Loucy (cell line): ENCODE measurements around the gene KCNIP3.

ENCODE experiments used
- H2AFZ ChIP-seq: fragments of 200-600 bp; sonication (generic); 2 replicates; pipeline ENCODE4 v1.6.0; 2016; ENCODE audit warnings: antibody characterized with exemption, mild to moderate bottlenecking, low read length, moderate library complexity
- H3F3A ChIP-seq: fragments of 200-600 bp; 2 replicates; pipeline ENCODE4 v1.6.0; 2016; ENCODE audit warnings: antibody characterized with exemption, low read depth, mild to moderate bottlenecking
- H3K27me3 ChIP-seq: fragments of 200-600 bp; sonication (generic); 2 replicates; pipeline ENCODE4 v1.6.1; 2014; ENCODE audit warnings: low read length, mild to moderate bottlenecking; ENCODE audit not compliant: insufficient read depth, poor library complexity, severe bottlenecking
- H3K36me3 ChIP-seq: fragments of 200-600 bp; sonication (generic); 2 replicates; pipeline ENCODE4 v1.6.1; 2016; ENCODE audit warnings: low read length; ENCODE audit not compliant: insufficient read depth
- H3K4me1 ChIP-seq: fragments of 200-600 bp; sonication (generic); 2 replicates; pipeline ENCODE4 v1.5.1; 2014; ENCODE audit warnings: low read length, mild to moderate bottlenecking; ENCODE audit not compliant: insufficient read depth, poor library complexity, severe bottlenecking
- H3K4me2 ChIP-seq: fragments of 200-600 bp; sonication (generic); 2 replicates; pipeline ENCODE4 v1.6.0; 2014; ENCODE audit warnings: antibody characterized with exemption, low read length, low read depth, mild to moderate bottlenecking; ENCODE audit not compliant: poor library complexity, severe bottlenecking
- H3K4me3 ChIP-seq: fragments of 200-600 bp; sonication (generic); 2 replicates; pipeline ENCODE4 v1.5.1; 2014; ENCODE audit warnings: low read length, mild to moderate bottlenecking, mixed read lengths; ENCODE audit not compliant: poor library complexity, severe bottlenecking
- H3K79me2 ChIP-seq: fragments of 200-600 bp; sonication (generic); 2 replicates; pipeline ENCODE4 v1.6.1; 2014; ENCODE audit warnings: low read length; ENCODE audit not compliant: insufficient read depth
- H3K9ac ChIP-seq: fragments of 200-600 bp; sonication (generic); 2 replicates; pipeline ENCODE4 v1.6.0; 2014; ENCODE audit warnings: mild to moderate bottlenecking, low read depth, low read length, moderate library complexity; ENCODE audit not compliant: poor library complexity, severe bottlenecking
- H3K9me2 ChIP-seq: fragments of 200-600 bp; sonication (generic); replicated peaks from 2 replicates; pipeline ENCODE4 v1.6.1; 2016; ENCODE audit warnings: low read depth, low read length, mixed read lengths
- H3K9me3 ChIP-seq: fragments of 200-600 bp; sonication (generic); 2 replicates; pipeline ENCODE4 v1.6.1; 2014; ENCODE audit warnings: mild to moderate bottlenecking, antibody characterized with exemption, low read length, low read depth; ENCODE audit not compliant: insufficient read depth
- H4K20me1 ChIP-seq: fragments of 200-600 bp; sonication (generic); 2 replicates; pipeline ENCODE4 v1.6.0; 2014; ENCODE audit warnings: antibody characterized with exemption, low read length, mild to moderate bottlenecking; ENCODE audit not compliant: insufficient read depth, poor library complexity, severe bottlenecking
- EZH2phosphoT487 ChIP-seq: fragments of 200-600 bp; IDR thresholded peaks from 2 replicates; pipeline ENCODE4 v1.6.1; 2018; ENCODE audit warnings: antibody characterized with exemption, mild to moderate bottlenecking, moderate library complexity, borderline replicate concordance
- TF ChIP-seq, protein P1 (sequence below): fragments of 200-600 bp; sonication (generic); conservative IDR thresholded peaks from 2 replicates; pipeline ENCODE4 v1.5.1; 2014; ENCODE audit warnings: mild to moderate bottlenecking, antibody characterized with exemption, low read length

KCNIP3 gene

DNA sequence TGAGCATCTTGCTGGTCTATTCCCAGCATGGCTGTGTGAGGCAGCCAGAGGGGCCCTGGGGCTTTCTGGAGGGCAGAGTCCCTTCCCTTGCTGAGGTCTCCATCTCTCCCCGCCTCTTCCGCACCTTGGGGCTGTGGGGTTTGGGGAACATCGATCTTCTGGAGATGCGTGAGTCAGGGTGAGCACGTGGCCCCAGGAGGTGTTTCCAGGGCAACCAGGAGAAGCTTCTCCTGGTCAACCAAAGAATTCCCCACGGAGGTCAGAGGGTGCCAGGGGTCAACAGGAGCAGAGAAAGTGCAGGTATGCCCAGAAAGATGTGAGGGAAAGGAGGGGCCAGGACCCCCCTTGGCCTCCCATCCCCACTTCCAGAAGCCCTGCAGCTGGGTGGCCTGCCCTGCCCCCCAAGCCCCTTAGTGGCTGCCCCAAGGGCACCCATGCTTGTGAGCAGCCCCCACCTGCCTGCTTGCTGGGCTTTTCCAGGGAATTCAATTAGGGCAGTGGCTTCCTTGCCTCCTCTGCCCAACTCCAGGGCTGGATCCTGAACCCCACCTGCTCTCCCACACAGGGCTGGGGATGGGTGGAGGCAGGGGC is 25.7 kb upstream of the KCNIP3 start:
- no peaks in the 10 kb centered on the region for H3K4me1 ChIP-seq
- H3K27me3 ChIP-seq, result no peaks in the 10 kb centered on the region
- H3K36me3 ChIP-seq, result no peaks in the 10 kb centered on the region
- no peaks in the 10 kb centered on the region for H3F3A ChIP-seq
- no peak overlapping the region for H3K4me2 ChIP-seq
- TF ChIP-seq, protein P1, sequence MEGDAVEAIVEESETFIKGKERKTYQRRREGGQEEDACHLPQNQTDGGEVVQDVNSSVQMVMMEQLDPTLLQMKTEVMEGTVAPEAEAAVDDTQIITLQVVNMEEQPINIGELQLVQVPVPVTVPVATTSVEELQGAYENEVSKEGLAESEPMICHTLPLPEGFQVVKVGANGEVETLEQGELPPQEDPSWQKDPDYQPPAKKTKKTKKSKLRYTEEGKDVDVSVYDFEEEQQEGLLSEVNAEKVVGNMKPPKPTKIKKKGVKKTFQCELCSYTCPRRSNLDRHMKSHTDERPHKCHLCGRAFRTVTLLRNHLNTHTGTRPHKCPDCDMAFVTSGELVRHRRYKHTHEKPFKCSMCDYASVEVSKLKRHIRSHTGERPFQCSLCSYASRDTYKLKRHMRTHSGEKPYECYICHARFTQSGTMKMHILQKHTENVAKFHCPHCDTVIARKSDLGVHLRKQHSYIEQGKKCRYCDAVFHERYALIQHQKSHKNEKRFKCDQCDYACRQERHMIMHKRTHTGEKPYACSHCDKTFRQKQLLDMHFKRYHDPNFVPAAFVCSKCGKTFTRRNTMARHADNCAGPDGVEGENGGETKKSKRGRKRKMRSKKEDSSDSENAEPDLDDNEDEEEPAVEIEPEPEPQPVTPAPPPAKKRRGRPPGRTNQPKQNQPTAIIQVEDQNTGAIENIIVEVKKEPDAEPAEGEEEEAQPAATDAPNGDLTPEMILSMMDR, result no peak
- TF ChIP-seq EZH2phosphoT487, result no peak
- H3K9me2 ChIP-seq, result no peaks in the 10 kb centered on the region
- no peak overlapping the region for H3K9ac ChIP-seq
- no peaks in the 10 kb centered on the region; the same call in 1 of the 2 replicates for H3K9me3 ChIP-seq
- H4K20me1 ChIP-seq, result no peaks in the 10 kb centered on the region
- no peak overlapping the region for H3K4me3 ChIP-seq
- no peaks in the 10 kb centered on the region for H3K79me2 ChIP-seq
- H2AFZ ChIP-seq, result no peak overlapping the region

DNA sequence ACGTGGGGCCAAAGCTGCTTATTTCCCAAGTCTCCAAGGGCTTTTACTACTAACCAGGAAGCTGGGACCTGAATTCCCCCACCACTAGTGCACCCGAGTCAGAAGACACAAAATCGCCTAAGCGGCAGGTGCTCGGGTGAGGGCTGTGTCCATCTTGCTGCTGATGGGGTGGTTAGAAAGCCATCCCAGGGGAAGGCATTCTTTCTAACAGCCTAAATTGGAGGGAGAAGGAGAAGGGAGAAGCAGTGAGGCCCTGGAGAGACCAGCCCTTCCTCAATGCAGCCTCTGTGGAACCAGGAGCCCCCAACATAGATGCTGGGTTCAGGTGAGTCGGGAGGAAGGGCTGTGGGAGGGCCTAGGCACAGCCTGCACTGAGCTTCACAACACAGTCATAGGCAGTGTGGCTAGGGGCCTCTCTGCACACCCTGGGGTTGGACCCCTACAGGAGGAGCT is 24.8 kb upstream of the KCNIP3 start:
- Histone ChIP-seq H3K79me2 (no peaks in the 10 kb centered on the region), H3K4me1 (no peaks in the 10 kb centered on the region), H3K27me3 (no peaks in the 10 kb centered on the region), H2AFZ (no peak overlapping the region), H3K4me2 (no peak overlapping the region), H3K9me3 (no peaks in the 10 kb centered on the region; the same call in 1 of the 2 replicates), H3K9ac (no peak overlapping the region), H3F3A (no peaks in the 10 kb centered on the region), H3K4me3 (no peak overlapping the region), H4K20me1 (no peaks in the 10 kb centered on the region), H3K9me2 (no peaks in the 10 kb centered on the region), H3K36me3 (no peaks in the 10 kb centered on the region)
- TF ChIP-seq, protein P1, result no peak
- no peak for TF ChIP-seq EZH2phosphoT487

DNA sequence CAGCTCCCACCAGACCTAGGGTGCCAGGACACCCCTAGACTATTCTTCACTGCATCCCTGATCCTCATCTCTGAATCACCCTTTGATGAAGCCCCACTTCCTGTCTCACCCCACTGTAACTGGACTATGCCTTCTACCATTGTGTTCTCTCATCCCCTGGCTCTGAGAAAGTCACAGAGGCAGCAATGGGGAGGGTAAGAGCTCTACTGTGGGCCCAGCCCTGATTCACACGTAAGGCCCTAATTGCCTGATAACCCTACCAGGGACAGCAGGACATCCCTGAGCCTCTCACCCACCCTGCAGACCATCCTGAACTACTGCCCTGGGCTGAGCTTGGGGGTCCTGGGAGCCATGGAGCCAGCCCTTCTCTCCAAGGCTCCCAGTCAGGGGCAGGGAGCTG is 24.4 kb upstream of the KCNIP3 start:
- Histone ChIP-seq H3K9me2 (no peaks in the 10 kb centered on the region), H4K20me1 (no peaks in the 10 kb centered on the region), H3K9me3 (peaks cover 1% of the 10 kb centered on the region; the same call in 1 of the 2 replicates), H3K4me1 (no peaks in the 10 kb centered on the region), H3K4me3 (no peak overlapping the region), H3K36me3 (no peaks in the 10 kb centered on the region), H3K9ac (no peak overlapping the region), H3K79me2 (no peaks in the 10 kb centered on the region), H3K4me2 (no peak overlapping the region), H3F3A (no peaks in the 10 kb centered on the region), H2AFZ (no peak overlapping the region), H3K27me3 (no peaks in the 10 kb centered on the region)
- no peak for TF ChIP-seq EZH2phosphoT487
- TF ChIP-seq, protein P1, result no peak
